ENCODE data around the gene CYTH1. TPM values are rescaled to one million over a fixed set of nuclear protein-coding genes. Genes with fewer than 3 reads are reported as not detected.
A peak's percentile ranks its signal among the peaks of the same experiment; 100 is the strongest.

CYTH1 gene
- total and polyA plus RNA-seq, 7 donors: 18.7 to 40.4 (median 29.8) TPM

- intact Hi-C loops (cut with DNase I): loop anchor here in 1 of 2 donors (2.0 kb wide), 1 partner anchor 212 kb away; no protein-coding TSS in a partner anchor
- H3K9me3 ChIP-seq: no peaks in the 10 kb centered on the region
- no peak overlapping the region for H3K4me3 ChIP-seq
- peaks cover 3 to 44% of the 10 kb centered on the region in 2 donors for H3K36me3 ChIP-seq (ENCODE audit: insufficient read depth in 1 of 2, low read depth in 1 of 2)
- ATAC-seq (peak in 2 of 4 donors; percentile 12 to 16), DNase-seq (no peak)
- no peak for TF ChIP-seq CTCF (IDR thresholded peaks at IDR 0.05)
- peaks cover 28% of the 10 kb centered on the region for H3K4me1 ChIP-seq
- no peaks in the 10 kb centered on the region for H3K27me3 ChIP-seq (ENCODE audit: insufficient read depth in 3 of 3, low read length in 2 of 3)
- 87 to 88% (median 88%) methylated on average over 10 of the region's 10 CpGs for WGBS, 3 donors
- H3K27ac ChIP-seq: no peak overlapping the region
These were observed 72.9 kb downstream of the CYTH1 start for GRCh38 chr17:78709119-78709681.

GRCh38 chr17:78708510-78708973 lies 73.5 kb downstream of the CYTH1 start:
- H3K27me3 ChIP-seq (ENCODE audit: insufficient read depth in 3 of 3, low read length in 2 of 3): no peaks in the 10 kb centered on the region
- H3K4me1 ChIP-seq: peaks cover 22% of the 10 kb centered on the region
- ATAC-seq: peak; percentile 88 to 95 (median 90)
- intact Hi-C loops (cut with DNase I): loop anchor here (1.0 to 2.0 kb wide), 2 partner anchors 211 to 212 kb away; no protein-coding TSS in a partner anchor
- peak; percentile 83 for TF ChIP-seq CTCF (IDR thresholded peaks at IDR 0.05)
- H3K9me3 ChIP-seq: no peaks in the 10 kb centered on the region
- WGBS, 3 donors: 9 to 22% (median 13%) methylated on average over 6 of the region's 6 CpGs
- H3K4me3 ChIP-seq: no peak overlapping the region
- peaks cover 3 to 50% of the 10 kb centered on the region in 2 donors for H3K36me3 ChIP-seq (ENCODE audit: insufficient read depth in 1 of 2, low read depth in 1 of 2)
- peak; percentile 60 to 83 for DNase-seq
- H3K27ac ChIP-seq: no peak overlapping the region

GRCh38 chr17:78707923-78708322 lies 74.2 kb downstream of the CYTH1 start:
- no peak for ATAC-seq
- Histone ChIP-seq H3K9me3 (no peaks in the 10 kb centered on the region), H3K27me3 (ENCODE audit: insufficient read depth in 3 of 3, low read length in 2 of 3) (no peaks in the 10 kb centered on the region), H3K36me3 (ENCODE audit: insufficient read depth in 1 of 2, low read depth in 1 of 2) (peaks cover 3 to 52% of the 10 kb centered on the region in 2 donors), H3K4me1 (peaks cover 22% of the 10 kb centered on the region), H3K27ac (no peak overlapping the region), H3K4me3 (no peak overlapping the region)
- 93 to 98% (median 95%) methylated on average over 7 of the region's 7 CpGs for WGBS, 3 donors
- no peak for TF ChIP-seq CTCF (IDR thresholded peaks at IDR 0.05)
- DNase-seq: no peak
- intact Hi-C loops (cut with DNase I): loop anchor here (1.0 to 2.0 kb wide), 2 partner anchors 211 kb away; no protein-coding TSS in a partner anchor

GRCh38 chr17:78707016-78707415 lies 75.1 kb downstream of the CYTH1 start:
- DNase-seq (no peak), ATAC-seq (no peak)
- H3K27me3 ChIP-seq (ENCODE audit: insufficient read depth in 3 of 3, low read length in 2 of 3): no peaks in the 10 kb centered on the region
- no peaks in the 10 kb centered on the region for H3K9me3 ChIP-seq
- intact Hi-C loops (cut with DNase I): no loop called here
- 88 to 92% (median 91%) methylated on average over 7 of the region's 7 CpGs for WGBS, 3 donors
- H3K27ac ChIP-seq: no peak overlapping the region
- no peak overlapping the region for H3K4me3 ChIP-seq
- H3K4me1 ChIP-seq: peaks cover 22% of the 10 kb centered on the region
- peaks cover 5 to 60% of the 10 kb centered on the region in 2 donors for H3K36me3 ChIP-seq (ENCODE audit: insufficient read depth in 1 of 2, low read depth in 1 of 2)
- TF ChIP-seq CTCF (IDR thresholded peaks at IDR 0.05): no peak
